GM23338 (cell line): ENCODE data around the gene CHRM1. TPM values are rescaled to one million over a fixed set of nuclear protein-coding genes. Genes with fewer than 3 reads are reported as not detected.

Source experiments
- ATAC-seq: fragments of 200-7000 bp; cut with Tn5 transposase; 3 replicates; pipeline ENCODE4 v1.9.1; 2020
- DNase-seq: peaks from one replicate; pipeline ENCODE4 v3.0.0-alpha.2; 2015; ENCODE audit warnings: low spot score
- H2AFZ ChIP-seq: fragments of 200-600 bp; sonication (generic); 2 replicates; pipeline ENCODE4 v1.8.0; 2016; ENCODE audit warnings: antibody characterized with exemption, mild to moderate bottlenecking, moderate library complexity
- H3F3A ChIP-seq: fragments of 200-600 bp; sonication (generic); replicated peaks from 2 replicates; pipeline ENCODE4 v1.8.0; 2017; ENCODE audit warnings: antibody characterized with exemption, mixed run types, low read depth
- H3K27ac ChIP-seq: fragments of 200-600 bp; sonication (generic); 2 replicates; pipeline ENCODE4 v1.6.1; 2016; ENCODE audit warnings: low read depth
- H3K27me3 ChIP-seq: fragments of 200-600 bp; sonication (generic); 2 replicates; pipeline ENCODE4 v1.8.0; 2016; ENCODE audit warnings: mild to moderate bottlenecking, mixed run types, moderate library complexity; ENCODE audit not compliant: insufficient read depth
- H3K36me3 ChIP-seq: fragments of 200-600 bp; sonication (generic); 2 replicates; pipeline ENCODE4 v1.8.0; 2016; ENCODE audit warnings: mild to moderate bottlenecking; ENCODE audit not compliant: insufficient read depth
- H3K4me1 ChIP-seq: fragments of 200-600 bp; sonication (generic); 2 replicates; pipeline ENCODE4 v1.8.0; 2016; ENCODE audit warnings: mild to moderate bottlenecking, moderate library complexity; ENCODE audit not compliant: insufficient read depth
- H3K4me2 ChIP-seq: fragments of 200-600 bp; sonication (generic); 2 replicates; pipeline ENCODE4 v1.7.1; 2017; ENCODE audit warnings: mixed run types
- H3K4me3 ChIP-seq: fragments of 200-600 bp; sonication (generic); 2 replicates; pipeline ENCODE4 v1.6.1; 2016; ENCODE audit warnings: mixed run types
- H3K79me2 ChIP-seq: fragments of 200-600 bp; sonication (generic); replicated peaks from 2 replicates; pipeline ENCODE4 v1.8.0; 2017; ENCODE audit warnings: mild to moderate bottlenecking; ENCODE audit not compliant: insufficient read depth
- H3K9me2 ChIP-seq: fragments of 200-600 bp; sonication (generic); 2 replicates; pipeline ENCODE4 v1.8.0; 2017; ENCODE audit not compliant: insufficient read depth
- H4K20me1 ChIP-seq: fragments of 200-600 bp; sonication (generic); replicated peaks from 2 replicates; pipeline ENCODE4 v1.8.0; 2017; ENCODE audit warnings: mild to moderate bottlenecking; ENCODE audit not compliant: insufficient read depth
- H3K27ac Mint-ChIP-seq: 2 replicates; pipeline ENCODE4 v1.8.0; 2020; ENCODE audit warnings: inconsistent platforms, mild to moderate bottlenecking, moderate library complexity, mixed read lengths
- H3K27me3 Mint-ChIP-seq: 3 replicates; pipeline ENCODE4 v1.8.0; 2022; ENCODE audit warnings: low read depth, mild to moderate bottlenecking, moderate library complexity, mixed read lengths, inconsistent platforms; ENCODE audit not compliant: insufficient read depth, poor library complexity
- H3K36me3 Mint-ChIP-seq: 3 replicates; pipeline ENCODE4 v1.8.0; 2021; ENCODE audit warnings: low read depth, mild to moderate bottlenecking, inconsistent platforms, moderate library complexity, mixed read lengths
- H3K4me1 Mint-ChIP-seq: 3 replicates; pipeline ENCODE4 v1.8.0; 2020; ENCODE audit warnings: mild to moderate bottlenecking, inconsistent platforms, mixed read lengths
- H3K4me3 Mint-ChIP-seq: 3 replicates; pipeline ENCODE4 v1.8.0; 2021; ENCODE audit warnings: moderate library complexity, mild to moderate bottlenecking, inconsistent platforms, mixed read lengths
- H3K9me3 Mint-ChIP-seq: 3 replicates; pipeline ENCODE4 v1.8.0; 2020; ENCODE audit warnings: moderate library complexity, mild to moderate bottlenecking, inconsistent platforms, mixed read lengths
- CREB1 ChIP-seq: fragments of 250-450 bp; sonication (Bioruptor Pico); IDR thresholded peaks from 2 replicates; pipeline ENCODE4 v1.5.0; 2020; ENCODE audit warnings: low read depth, mild to moderate bottlenecking, moderate library complexity
- ETS1 ChIP-seq: IDR thresholded peaks from 2 replicates; pipeline ENCODE4 v1.6.1; 2016; ENCODE audit warnings: antibody characterized with exemption
- EZH2 ChIP-seq: fragments of 200-600 bp; sonication (generic); IDR thresholded peaks from one replicate; pipeline ENCODE4 v1.8.0; 2017; ENCODE audit warnings: antibody characterized with exemption, mild to moderate bottlenecking, low read depth; ENCODE audit not compliant: unreplicated experiment
- EZH2phosphoT487 ChIP-seq: fragments of 200-600 bp; sonication (generic); IDR thresholded peaks from one replicate; pipeline ENCODE4 v1.8.1; 2018; ENCODE audit warnings: antibody characterized with exemption; ENCODE audit not compliant: unreplicated experiment
- NANOG ChIP-seq: IDR thresholded peaks from 2 replicates; pipeline ENCODE4 v1.6.1; 2016; ENCODE audit warnings: antibody characterized with exemption, borderline replicate concordance
- POLR2AphosphoS5 ChIP-seq: IDR thresholded peaks from 2 replicates; pipeline ENCODE4 v1.6.1; 2016; ENCODE audit warnings: antibody characterized with exemption, low read depth
- ZNF331 ChIP-seq: fragments of 250-450 bp; sonication (Bioruptor Pico); IDR thresholded peaks from 2 replicates; pipeline ENCODE4 v1.5.0; 2020; ENCODE audit warnings: low read depth, mild to moderate bottlenecking, moderate library complexity
- ZNF462 ChIP-seq: fragments of 250-450 bp; sonication (Bioruptor Pico); IDR thresholded peaks from 2 replicates; pipeline ENCODE4 v1.5.0; 2020; ENCODE audit warnings: mild to moderate bottlenecking, moderate library complexity
- polyA plus RNA-seq: library from polyadenylated mRNA; unstranded; fragments of >200 nt; fragmentation: Nextera tagmentation; extraction: Ambion mirVana; gene quantifications from 2 replicates; pipeline ENCODE4 v1.2.1, GENCODE V29; 2016
- total RNA-seq: library from RNA; depleted of rRNA; stranded (reverse); fragments of >200 nt; shearing (Covaris generic); gene quantifications from 2 replicates; pipeline ENCODE4 v1.2.3, GENCODE V29; 2014

CHRM1 gene
- total and polyA plus RNA-seq, 2 experiments from 2014 or later: 0.14 to 0.44 TPM

- no peak for ATAC-seq
- Mint-ChIP-seq H3K9me3 (no peaks in the 10 kb centered on the region; the same call in 2 of the 3 replicates), H3K27me3 (peaks cover 41% of the 10 kb centered on the region), H3K27ac (no peak overlapping the region), H3K4me3 (no peak overlapping the region), H3K4me1 (peaks cover 32% of the 10 kb centered on the region), H3K36me3 (no peaks in the 10 kb centered on the region; the same call in 2 of the 3 replicates)
- Histone ChIP-seq H3K4me1 (peaks cover 13% of the 10 kb centered on the region; the same call in 1 of the 2 replicates), H4K20me1 (no peaks in the 10 kb centered on the region), H3K27ac (no peak overlapping the region), H3K36me3 (no peaks in the 10 kb centered on the region), H3F3A (peaks cover 13% of the 10 kb centered on the region; the same call in 1 of the 2 replicates), H3K27me3 (peaks cover 43% of the 10 kb centered on the region), H2AFZ (no peak overlapping the region), H3K79me2 (no peaks in the 10 kb centered on the region), H3K4me3 (no peak overlapping the region), H3K4me2 (no peak overlapping the region), H3K9me2 (no peaks in the 10 kb centered on the region)
- TF ChIP-seq ZNF462 (CRISPR knock-in tag) (no peak), ETS1 (no peak), NANOG (no peak), CREB1 (CRISPR knock-in tag) (no peak), POLR2AphosphoS5 (no peak), ZNF331 (CRISPR knock-in tag) (no peak), EZH2 (no peak), EZH2phosphoT487 (no peak)
- no peak for DNase-seq
Observed at GRCh38 chr11:62919476-62919875, 1.7 kb downstream of the CHRM1 start.
